ENCODE measurements around the gene MSN. TPM values are rescaled to one million over a fixed set of nuclear protein-coding genes. Genes with fewer than 3 reads are reported as not detected.
"Not testable (repeated sequence)": the region's sequence is repeated elsewhere in the genome, so short reads cannot be mapped to it uniquely, and the experiment has no call there.

MSN gene
- 118 TPM for polyA plus RNA-seq (ENCODE audit: insufficient read length)

DNA sequence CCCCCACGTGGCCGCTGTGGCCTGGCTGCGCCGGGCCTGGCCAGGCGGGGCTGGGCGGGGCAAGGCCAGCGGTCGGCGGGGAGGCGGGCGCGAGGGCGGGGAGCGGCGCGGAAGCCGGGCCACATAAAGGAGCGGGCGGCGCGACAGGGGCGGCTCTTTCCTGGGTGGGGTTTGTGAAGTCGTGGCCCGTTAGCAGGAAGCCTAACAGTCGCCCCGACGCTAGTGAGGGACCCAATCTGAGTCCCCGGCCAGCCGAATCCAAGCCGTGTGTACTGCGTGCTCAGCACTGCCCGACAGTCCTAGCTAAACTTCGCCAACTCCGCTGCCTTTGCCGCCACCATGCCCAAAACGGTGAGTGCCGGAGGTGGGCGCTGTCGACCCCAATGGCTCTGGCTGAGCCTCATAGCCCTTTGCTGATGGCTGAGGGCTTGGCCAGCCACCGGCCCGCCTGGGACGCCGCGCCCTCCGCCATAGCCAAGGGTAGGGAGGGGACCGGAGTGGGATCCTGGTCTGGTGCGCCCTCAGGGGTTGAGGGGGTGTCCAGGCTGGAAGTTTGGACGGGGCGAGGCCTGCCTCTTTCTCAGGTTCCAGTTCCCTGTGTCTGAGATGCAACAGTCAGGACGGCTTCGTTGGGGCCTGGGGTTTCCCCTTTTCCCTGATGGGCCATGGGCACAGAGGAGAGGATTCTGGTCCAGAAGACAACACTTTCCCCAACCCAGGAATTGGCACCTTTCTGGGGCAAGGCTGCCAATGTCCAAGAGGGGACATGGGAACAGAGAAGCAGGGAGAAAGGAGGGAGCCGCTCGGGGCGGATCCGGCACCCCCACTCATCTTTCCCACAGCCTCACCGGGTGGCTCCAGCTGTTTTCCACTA lies at the start of gene MSN:
MSN (plus strand) TSS at position 152 of the 874 bp plus-strand sequence; CDS start at position 340, 188 bp downstream.
- peak; percentile 65 for DNase-seq

DNA sequence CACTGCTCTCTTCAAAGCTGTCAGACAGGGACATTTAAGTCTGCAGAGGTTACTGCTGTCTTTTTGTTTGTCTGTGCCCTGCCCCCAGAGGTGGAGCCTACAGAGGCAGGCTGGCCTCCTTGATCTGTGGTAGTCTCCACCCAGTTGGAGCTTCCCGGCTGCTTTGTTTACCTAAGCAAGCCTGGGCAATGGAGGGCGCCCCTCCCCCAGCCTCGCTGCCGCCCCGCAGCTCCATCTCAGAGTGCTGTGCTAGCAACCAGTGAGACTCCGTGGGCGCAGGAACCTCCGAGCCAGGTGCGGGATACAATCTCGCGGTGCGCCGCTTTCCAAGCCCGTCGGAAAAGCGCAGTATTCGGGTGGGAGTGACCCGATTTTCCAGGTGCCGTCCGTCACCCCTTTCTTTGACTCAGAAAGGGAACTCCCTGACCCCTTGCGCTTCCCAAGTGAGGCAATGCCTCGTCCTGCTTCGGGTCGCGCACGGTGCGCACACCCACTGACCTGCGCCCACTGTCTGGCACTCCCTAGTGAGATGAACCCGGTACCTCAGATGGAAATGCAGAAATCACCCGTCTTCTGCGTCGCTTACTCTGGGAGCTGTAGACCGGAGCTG lies 47.3 kb upstream of the MSN start:
- not testable (repeated sequence) for DNase-seq

GRCh38 chrX:65630771-65631170 lies 36.7 kb upstream of the MSN start:
- no peak for DNase-seq

- DNase-seq: no peak
These were observed 33.6 kb upstream of the MSN start for GRCh38 chrX:65633826-65634225.

GRCh38 chrX:65634732-65635131 lies 32.7 kb upstream of the MSN start:
- DNase-seq: no peak

GRCh38 chrX:65635378-65635777 lies 32.1 kb upstream of the MSN start:
- DNase-seq: peak; percentile 52

- no peak for DNase-seq
These were observed 31.6 kb upstream of the MSN start for GRCh38 chrX:65635822-65636221.

GRCh38 chrX:65636261-65636660 lies 31.2 kb upstream of the MSN start:
- not testable (repeated sequence) for DNase-seq

DNA sequence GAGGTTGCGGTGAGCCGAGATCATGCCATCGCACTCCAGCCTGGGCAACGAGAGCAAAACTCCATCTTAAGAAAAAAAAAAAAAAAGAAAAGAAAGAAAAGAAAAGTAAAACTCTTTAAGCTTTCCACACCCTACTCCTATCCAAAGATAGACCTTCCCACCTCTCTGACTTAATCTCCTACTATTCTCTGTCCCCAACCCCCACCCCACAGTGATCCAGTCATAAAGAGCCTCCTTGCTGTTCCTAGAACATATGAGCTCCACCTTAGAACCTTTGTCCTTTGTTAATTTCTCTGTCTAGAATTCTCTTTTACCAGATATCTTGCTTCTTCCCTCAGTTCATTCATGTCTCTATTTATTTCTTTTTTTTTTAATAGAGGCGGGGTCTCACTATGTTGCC lies 30.1 kb upstream of the MSN start:
- DNase-seq: no peak

GRCh38 chrX:65642914-65643491 lies 24.5 kb upstream of the MSN start:
- no peak for DNase-seq

DNA sequence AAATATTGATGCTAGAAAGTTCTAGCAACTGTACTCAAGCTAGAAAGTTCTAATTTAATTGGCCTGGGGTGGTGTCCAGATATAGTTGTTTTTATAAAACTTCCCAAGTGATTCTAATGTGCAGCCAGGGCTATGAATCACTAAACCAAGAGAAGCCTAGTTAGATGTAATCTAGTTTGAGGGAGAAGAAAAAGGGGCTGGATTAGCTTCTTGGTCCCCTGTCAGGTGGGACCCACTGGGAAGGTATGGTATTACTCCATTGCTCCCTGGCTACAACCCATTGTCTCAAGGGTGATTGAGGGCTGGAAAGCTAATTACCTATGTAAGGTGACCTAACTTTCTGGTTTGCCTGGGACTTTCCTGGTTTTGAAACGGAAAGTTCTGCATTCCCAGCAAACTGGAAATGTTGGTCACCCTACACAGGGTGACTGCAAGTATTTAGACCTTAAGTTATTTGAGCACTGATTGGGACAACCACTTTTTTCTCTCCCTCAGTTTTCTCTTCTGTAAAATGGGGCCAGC lies 23.9 kb upstream of the MSN start:
- no peak for DNase-seq

GRCh38 chrX:65644621-65645289 lies 22.7 kb upstream of the MSN start:
- peak; percentile 72 for DNase-seq

DNA sequence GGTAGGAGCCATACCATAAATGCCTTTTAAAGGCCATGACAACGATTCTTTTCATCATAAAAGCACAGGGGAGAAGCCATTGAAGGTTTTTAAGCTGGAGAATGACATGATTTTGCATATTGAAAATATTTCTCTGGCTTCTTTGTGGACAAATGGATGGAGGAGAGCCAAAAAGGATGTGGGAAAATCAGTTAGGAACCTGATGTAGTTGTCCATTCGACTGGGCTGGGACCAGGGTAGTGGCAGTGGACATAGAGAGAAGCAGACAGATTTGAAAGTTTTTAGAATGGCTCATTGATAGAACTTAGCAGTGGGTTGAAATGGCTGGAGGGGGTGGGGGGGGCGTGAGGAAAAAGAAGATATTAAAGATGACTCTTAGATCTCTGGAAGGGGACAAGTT lies 19.7 kb upstream of the MSN start:
- DNase-seq: no peak

GRCh38 chrX:65652098-65652497 lies 15.4 kb upstream of the MSN start:
- no peak for DNase-seq

DNA sequence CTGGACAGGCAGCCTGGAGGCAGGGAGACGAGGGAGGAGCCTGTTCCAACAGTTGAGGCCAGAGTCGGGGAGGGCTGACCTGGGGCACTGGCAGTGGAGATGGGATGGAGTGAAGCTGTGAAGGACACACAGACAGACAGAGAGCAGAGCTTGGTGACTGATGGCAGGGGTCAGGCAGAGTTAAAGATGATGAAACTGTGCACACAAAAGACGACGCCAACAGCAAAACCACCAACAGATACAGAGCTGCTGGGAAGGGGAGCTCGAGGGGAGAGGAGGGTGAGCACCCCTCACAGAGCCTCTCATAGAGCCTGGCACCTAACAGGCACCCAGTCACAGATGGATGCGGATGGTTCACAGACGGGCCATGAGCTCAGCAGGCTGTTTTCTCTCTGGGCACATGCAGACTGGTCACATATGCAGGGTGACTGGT lies 10.4 kb upstream of the MSN start:
- DNase-seq: not testable (repeated sequence)

DNA sequence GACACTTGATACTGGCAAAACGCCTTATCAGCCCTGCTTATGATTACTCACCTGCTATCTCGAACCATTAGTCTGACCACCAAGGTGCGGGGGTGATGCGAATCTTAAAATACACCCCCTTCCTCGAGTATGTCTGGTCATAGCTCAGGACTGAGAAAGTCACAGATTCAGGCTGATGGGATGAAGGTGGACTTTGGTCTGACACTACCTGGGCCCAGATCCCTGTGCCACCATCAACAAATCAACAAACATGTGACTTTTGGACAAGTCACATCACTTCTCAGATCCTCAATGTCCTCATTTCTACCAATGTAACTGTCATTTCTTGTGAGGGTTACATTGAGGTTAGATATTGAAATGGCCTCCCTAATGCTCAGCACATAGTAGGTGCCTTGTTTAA lies 9.8 kb upstream of the MSN start:
- no peak for DNase-seq

- no peak for DNase-seq
These were observed 9.2 kb upstream of the MSN start for GRCh38 chrX:65658229-65658628.

GRCh38 chrX:65667157-65667502 lies 324 bp upstream of the MSN start:
- DNase-seq: no peak

DNA sequence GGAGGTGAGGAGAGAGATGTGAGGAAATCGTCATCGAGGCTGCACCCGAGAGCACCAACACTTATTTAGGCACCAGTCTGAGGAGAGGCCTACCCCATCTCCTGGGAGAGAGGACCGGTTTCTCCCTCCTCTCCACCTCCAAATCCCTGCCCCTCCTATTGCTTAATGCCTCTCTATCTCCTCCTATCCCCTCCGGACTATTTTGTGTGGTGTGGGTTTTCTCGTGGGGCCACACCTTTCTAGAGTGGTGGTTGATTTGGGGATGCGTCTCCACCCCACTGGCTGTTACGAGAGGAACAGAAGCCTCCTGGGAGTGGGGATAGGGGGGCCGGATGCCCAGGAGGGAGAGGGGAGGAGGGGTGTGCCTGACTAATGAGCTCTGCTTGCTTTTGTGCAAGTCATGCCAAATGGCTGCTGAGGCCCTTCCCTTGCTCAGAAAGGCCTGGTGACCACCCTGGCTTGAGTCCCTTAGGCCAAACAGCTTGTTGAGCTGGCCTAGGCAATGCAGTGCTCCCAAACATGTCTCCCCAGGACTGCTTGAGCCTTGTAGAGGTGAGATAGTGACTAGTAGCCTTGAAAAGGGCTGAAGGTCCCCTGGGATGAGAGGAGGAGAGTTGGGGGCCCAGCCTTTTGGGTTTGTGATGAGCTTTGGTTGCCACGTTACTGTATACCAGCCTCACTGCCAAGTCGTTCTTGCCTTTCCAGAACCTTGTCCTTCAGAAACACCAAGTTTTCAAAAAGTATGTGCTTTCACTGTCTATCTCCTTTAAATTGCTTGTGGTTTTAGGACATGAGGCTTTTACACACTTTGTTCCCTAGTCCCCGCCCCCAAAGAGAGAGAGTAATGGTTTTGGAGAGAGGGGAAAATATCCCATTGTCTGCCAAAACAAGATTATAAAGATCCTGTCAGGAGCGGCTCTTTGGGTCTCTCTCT lies 1.2 kb downstream of the MSN start:
- DNase-seq: peak; percentile 30

DNA sequence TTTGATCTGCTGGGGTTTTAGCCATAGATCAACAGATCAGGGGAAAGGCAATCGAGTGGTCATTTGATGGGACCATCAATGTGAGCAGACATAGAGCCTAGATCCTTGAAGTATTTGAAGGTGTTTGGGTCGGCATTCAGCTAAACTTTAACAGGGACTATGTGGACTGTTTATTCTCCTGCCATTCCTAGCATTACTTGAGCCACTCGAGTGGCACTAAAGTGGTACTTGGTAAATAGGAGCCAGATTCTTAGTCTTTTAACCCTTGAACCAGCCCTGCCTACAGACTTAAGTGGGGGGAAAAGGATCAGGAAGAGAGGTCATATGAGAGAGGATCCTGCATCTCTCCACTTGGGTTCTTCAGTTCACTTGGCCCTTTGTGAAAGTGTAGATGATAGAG lies 3.8 kb downstream of the MSN start:
- no peak for DNase-seq

GRCh38 chrX:65671966-65672365 lies 4.5 kb downstream of the MSN start:
- DNase-seq: no peak

DNA sequence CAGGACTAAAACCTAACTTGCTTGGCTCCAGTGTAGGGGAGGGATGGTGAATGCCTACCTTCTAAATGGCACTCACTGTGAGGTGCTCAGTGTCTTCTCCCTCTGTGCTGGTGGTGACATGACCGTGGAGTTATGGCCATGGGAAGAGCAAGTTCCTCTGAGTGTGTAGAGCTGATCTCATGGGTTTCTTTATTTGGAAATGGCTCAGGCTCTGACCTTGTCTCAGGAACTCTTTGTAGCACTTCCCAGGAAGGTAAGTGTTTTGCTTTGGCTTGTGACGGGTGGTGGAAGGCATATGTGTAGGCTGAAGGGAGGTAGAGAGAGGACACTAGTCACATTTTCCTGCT lies 6.4 kb downstream of the MSN start:
- DNase-seq: no peak

Measured in hindlimb muscle (tissue), 1 donor.